ENCODE measurements around the gene LHFPL2.
"Not testable (repeated sequence)": the region's sequence is repeated elsewhere in the genome, so short reads cannot be mapped to it uniquely, and the experiment has no call there.

The LHFPL2 gene

DNA sequence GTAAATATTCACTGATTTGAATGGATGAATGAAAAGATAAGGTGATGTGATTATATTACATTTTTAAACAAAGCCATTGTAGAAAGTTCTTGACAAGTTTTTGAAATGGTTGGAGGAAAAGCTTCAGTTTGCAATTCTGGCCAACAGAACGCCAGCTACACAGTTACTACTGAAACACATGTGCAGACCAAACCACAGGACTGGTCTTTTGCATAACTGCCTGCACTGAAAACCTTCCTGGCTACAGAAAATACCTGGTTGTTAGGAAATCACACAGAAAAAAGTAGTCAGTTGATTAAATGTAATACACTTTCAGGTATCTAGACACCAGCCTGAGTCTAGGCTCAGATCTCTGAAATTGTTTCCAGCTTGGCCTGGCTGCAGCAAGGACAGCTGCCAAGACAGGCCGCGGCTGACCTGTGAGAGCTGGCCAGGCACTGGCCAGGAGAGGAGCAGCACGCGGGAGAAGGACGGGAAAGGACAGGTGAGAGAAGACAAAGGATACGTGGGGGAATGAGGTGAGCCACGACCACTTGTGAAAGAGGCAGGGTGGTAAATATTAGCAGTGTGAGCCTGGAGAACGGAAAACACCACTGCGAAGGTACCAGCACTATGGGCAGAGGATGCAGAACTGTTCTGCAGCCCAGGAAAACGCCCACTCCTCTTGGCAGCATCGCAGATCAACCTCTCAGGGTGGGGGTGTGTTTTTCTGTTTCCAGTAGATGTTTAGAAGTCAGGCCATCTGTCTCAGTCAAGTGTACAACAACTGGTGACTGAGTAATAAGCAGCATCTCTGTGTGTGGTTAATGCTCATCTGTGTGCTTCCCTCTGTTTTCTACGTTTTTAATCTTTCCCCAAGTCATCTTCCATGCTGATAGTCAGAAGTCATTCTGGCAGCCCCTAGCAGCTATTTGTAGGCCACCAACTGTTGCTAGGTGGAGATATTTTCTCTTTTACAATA, 150.7 kb downstream of the LHFPL2 start:
- DNase-seq = no peak

DNA sequence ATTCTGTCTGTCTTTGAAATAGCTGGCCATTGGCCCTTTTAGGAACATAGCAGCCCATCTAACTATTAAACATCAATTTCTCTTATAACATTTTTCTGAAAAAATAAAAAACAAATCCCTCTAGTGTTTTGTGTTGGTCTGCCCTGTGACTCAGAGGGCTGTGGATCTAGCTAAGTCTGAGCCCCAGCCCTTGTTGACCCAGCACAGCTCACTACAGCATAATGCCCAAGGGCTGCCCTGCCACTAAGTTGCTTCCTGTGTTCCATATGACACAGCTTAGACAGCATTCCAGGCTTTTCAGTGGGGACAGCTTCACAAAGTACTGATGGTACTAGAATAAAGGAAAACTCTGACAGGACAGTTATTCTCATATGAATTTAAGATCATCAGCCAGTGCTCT, 152.2 kb downstream of the LHFPL2 start:
- peak; percentile 46 for DNase-seq

GRCh38 chr5:78495800-78496199, 152.8 kb downstream of the LHFPL2 start:
- no peak for DNase-seq

- DNase-seq = no peak
Measured at GRCh38 chr5:78492650-78493049, 155.9 kb downstream of the LHFPL2 start.

DNA sequence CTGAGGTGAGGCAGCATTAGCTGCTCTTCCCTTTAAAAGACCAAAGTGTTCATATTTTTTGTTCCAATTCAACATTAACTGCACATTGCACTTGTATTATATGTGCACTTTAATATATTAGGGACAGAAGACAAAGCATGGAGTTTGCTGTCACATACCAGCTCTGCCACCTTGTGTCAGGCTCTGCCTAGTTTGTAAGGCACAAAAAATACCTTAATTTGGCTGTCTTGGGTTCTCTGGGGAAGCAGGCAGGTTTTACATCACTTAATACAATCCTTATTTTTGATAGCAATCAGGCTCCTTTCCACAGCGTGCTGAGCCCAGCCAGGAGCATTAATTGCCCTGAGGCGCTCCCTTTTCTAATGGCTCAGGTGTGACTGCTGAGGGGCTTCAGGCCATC, 156.3 kb downstream of the LHFPL2 start:
- DNase-seq = no peak

DNA sequence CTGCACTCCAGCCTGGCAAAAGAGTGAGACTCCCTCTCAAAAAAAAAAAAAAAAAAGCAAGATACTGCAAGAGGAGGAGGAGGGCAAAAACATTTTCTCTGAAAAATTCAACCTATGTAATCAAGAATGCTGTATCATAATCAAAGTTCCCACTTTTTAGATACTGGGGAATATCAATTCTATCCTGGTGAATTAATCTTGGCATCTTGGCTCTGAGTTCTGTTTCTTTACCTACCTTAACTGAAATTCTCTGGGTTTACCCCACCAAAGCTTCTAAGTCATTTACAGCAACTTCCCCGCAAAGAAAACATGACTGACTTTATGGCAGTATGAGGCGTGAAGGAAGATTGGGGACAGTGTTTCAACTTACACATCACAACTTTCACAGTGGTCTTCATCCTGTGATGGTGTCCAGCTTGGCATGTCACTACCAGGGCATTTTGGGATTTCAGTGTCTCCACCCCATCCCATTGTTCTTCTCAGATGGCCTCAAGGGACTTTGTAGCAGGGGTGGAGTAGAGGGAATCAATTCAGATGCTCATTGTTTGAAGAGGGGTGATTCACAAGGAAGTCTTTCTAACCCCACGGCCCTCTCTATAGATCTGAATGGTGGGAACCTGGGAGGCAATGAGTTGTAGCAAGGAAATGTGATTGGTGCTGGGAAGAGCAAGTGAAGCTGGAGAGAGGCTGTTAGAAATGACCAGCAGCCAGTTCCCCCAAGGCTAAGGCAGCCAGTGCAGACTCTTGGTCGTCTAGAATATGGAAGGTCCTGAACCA, 157.7 kb downstream of the LHFPL2 start:
- no peak for DNase-seq

GRCh38 chr5:78487846-78488245, 160.7 kb downstream of the LHFPL2 start:
- no peak for DNase-seq

DNA sequence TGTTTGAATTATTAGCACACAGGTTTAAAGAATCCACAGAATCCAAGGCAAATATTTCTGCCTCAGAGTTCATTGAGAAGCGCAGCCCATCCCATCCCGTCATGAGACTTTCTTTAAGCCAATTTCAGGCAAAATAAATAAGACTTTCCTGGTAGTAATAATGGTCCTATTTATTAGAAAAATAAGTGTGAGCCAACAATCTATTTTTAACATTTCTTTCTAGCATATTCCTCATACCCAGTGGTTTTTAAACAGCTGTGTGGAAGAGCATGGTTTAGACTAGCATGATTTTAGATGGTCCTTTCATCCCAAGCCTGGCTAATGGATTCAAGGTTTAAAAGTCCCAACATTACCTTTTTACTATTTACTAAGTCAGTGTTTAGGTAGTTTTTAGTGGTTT, 162.4 kb downstream of the LHFPL2 start:
- DNase-seq = no peak

- peak; percentile 53 for DNase-seq
Measured at GRCh38 chr5:78483809-78484521, 164.6 kb downstream of the LHFPL2 start.

GRCh38 chr5:78482948-78483347, 165.6 kb downstream of the LHFPL2 start:
- no peak for DNase-seq

- DNase-seq = no peak
Measured at GRCh38 chr5:78476795-78477194, 171.8 kb downstream of the LHFPL2 start.

DNA sequence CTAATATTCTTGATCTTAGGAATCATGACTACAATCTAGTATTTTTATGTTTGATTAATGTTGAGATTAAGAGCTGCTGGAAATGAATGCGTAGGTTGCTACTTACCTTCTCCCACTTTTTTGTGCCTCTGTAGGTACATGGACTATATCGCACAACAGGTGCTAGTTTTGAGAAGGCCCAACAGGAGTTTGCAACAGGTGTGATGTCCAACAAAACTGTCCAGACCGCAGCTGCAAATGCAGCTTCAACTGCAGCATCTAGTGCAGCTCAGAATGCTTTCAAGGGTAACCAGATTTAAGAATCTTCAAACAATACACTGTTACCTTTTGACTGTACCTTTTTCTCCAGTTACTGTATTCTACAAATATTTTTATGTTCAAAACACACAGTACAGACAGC, 173.2 kb downstream of the LHFPL2 start:
- DNase-seq = no peak

DNA sequence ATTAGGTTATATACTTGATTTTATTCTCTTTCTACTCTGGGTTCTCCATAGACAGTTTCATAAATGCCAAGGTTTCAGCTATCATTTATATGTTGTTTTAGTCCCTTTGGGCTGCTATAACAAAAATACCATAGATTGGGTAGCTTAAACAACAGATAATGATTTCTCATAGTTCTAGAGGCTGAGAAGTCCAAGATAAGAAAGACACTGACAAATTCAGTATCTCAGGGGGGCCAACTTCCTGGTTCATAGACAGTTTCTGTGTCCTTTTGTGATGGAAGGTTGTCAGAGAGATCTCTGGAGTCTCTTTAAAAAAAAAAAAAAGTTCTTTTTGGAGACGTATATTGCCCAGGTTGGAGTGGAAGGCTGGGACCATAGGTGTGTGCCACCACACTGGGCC, 174.8 kb downstream of the LHFPL2 start:
- DNase-seq = no peak

DNA sequence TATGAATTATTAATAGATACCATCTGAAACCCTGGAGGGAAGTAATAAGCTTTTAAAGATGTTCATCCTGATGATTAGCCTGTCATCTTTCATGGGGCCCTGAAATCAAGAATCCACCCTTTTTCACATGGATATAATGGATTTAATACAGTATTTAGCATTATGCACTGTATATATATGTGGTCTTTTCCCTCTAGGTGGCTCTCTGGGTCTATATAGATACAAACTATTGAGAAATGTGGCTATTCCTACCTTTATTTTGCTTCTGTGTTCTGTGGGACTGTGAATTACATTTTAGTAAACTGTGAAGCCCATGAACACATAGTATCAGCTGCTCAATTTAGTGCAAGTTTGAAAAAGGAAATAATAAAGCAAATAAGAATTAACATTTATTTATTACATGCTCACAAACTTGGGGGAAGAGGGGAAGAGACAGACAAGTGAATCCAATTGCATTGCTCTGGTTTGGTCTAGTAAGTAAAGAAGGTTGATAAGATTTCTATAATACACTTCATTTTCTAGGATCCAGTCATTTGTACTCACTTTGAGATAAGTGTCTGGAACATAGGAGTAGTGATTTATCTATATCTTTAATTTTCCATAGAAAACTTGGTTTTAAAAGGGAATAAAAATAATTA, 176.0 kb downstream of the LHFPL2 start:
- no peak for DNase-seq

GRCh38 chr5:78471896-78472295, 176.7 kb downstream of the LHFPL2 start:
- no peak for DNase-seq

GRCh38 chr5:78467752-78468357, 180.7 kb downstream of the LHFPL2 start:
- peak; percentile 58 for DNase-seq

- no peak for DNase-seq
Measured at GRCh38 chr5:78467140-78467539, 181.4 kb downstream of the LHFPL2 start.

GRCh38 chr5:78458843-78459242, 189.7 kb downstream of the LHFPL2 start:
- DNase-seq = no peak

GRCh38 chr5:78457507-78457906, 191.1 kb downstream of the LHFPL2 start:
- DNase-seq = not testable (repeated sequence)

GRCh38 chr5:78449103-78449502, 199.5 kb downstream of the LHFPL2 start:
- DNase-seq = no peak

- no peak for DNase-seq
Measured at GRCh38 chr5:78447775-78448424, 200.7 kb downstream of the LHFPL2 start.
